Ovary (tissue), 3 donors: ENCODE results near the gene KRTAP10-9.

Source experiments
- CTCF ChIP-seq, 3 donors: fragments of 450-650 bp in 2 of 3; fragments of 200-600 bp in 1 of 3; IDR thresholded peaks; one replicate each; pipeline versions ENCODE4 v1.5.1 to v1.8.0; 2016 to 2022; ENCODE audit warnings: antibody characterized with exemption in 3 of 3, mild to moderate bottlenecking in 1 of 3
- EP300 ChIP-seq: sonication (generic); formaldehyde crosslinking; IDR thresholded peaks from one replicate; pipeline ENCODE4 v1.6.1; 2017; ENCODE audit warnings: antibody characterized with exemption
- POLR2A ChIP-seq: fragments of 450-650 bp; IDR thresholded peaks from one replicate; pipeline ENCODE4 v1.6.1; 2017; ENCODE audit warnings: antibody characterized with exemption, mild to moderate bottlenecking, moderate library complexity
- donor health status: DM: no; HTN: no; CAD: no.

GRCh38 chr21:44656868-44657267 lies 30.0 kb downstream of the KRTAP10-9 start:
- TF ChIP-seq EP300, result no peak
- TF ChIP-seq CTCF (IDR thresholded peaks at IDR 0.05), result no peak
- TF ChIP-seq POLR2A, result no peak
